Endodermal cell (in vitro differentiated cells): ENCODE data around the gene DRD3. TPM values are rescaled to one million over a fixed set of nuclear protein-coding genes. Genes with fewer than 3 reads are reported as not detected.
A peak's percentile ranks its signal among the peaks of the same experiment; 100 is the strongest.

Experiments used
- DNase-seq: peaks from one replicate; pipeline ENCODE4 v3.0.0-alpha.2; 2017
- H3K27ac ChIP-seq: 2 replicates; pipeline ENCODE4 v1.5.1; 2013; ENCODE audit warnings: mild to moderate bottlenecking, low read depth, low read length, moderate library complexity
- H3K27me3 ChIP-seq: 2 replicates; pipeline ENCODE4 v1.6.1; 2013; ENCODE audit warnings: mild to moderate bottlenecking, low read length, moderate library complexity; ENCODE audit not compliant: insufficient read depth, control insufficient read depth, poor library complexity, severe bottlenecking
- H3K36me3 ChIP-seq: 2 replicates; pipeline ENCODE4 v1.7.0; 2013; ENCODE audit warnings: mild to moderate bottlenecking, low read length, moderate library complexity; ENCODE audit not compliant: control insufficient read depth, insufficient read depth
- H3K4me1 ChIP-seq: one replicate; pipeline ENCODE4 v1.7.0; 2013; ENCODE audit warnings: low read length; ENCODE audit not compliant: control insufficient read depth, insufficient read depth
- H3K4me3 ChIP-seq: 2 replicates; pipeline ENCODE4 v1.5.1; 2013; ENCODE audit warnings: mild to moderate bottlenecking, low read length, moderate library complexity
- H3K9ac ChIP-seq: 2 replicates; pipeline ENCODE4 v1.6.1; 2013; ENCODE audit warnings: mild to moderate bottlenecking, low read length, moderate library complexity; ENCODE audit not compliant: poor library complexity, severe bottlenecking; ENCODE audit errors: extremely low read depth
- H3K9me3 ChIP-seq: 2 replicates; pipeline ENCODE4 v1.6.1; 2013; ENCODE audit warnings: mild to moderate bottlenecking, low read length, moderate library complexity; ENCODE audit not compliant: control insufficient read depth
- H3K27ac Mint-ChIP-seq: 2 replicates; pipeline ENCODE4 v1.8.0; 2020; ENCODE audit warnings: mixed read lengths
- H3K27me3 Mint-ChIP-seq: 2 replicates; pipeline ENCODE4 v1.8.0; 2021; ENCODE audit warnings: mild to moderate bottlenecking, mixed read lengths; ENCODE audit not compliant: insufficient read depth
- H3K36me3 Mint-ChIP-seq: 2 replicates; pipeline ENCODE4 v1.8.0; 2020; ENCODE audit warnings: low read depth, mixed read lengths
- H3K4me1 Mint-ChIP-seq: 2 replicates; pipeline ENCODE4 v1.8.0; 2020; ENCODE audit warnings: mixed read lengths
- H3K4me3 Mint-ChIP-seq: 2 replicates; pipeline ENCODE4 v1.8.0; 2020; ENCODE audit warnings: mild to moderate bottlenecking, moderate library complexity, mixed read lengths
- H3K9me3 Mint-ChIP-seq: 2 replicates; pipeline ENCODE4 v1.8.0; 2020; ENCODE audit warnings: mild to moderate bottlenecking, mixed read lengths
- CTCF ChIP-seq: fragments of 200-600 bp; sonication (generic); conservative IDR thresholded peaks from 2 replicates; pipeline ENCODE4 v1.5.0; 2021; ENCODE audit warnings: antibody characterized with exemption, mild to moderate bottlenecking
- WGBS, 2 experiments: methylation state at CpG; one replicate each; pipeline versions ENCODE4 v1.1.5 to v1.1.7; 2013; ENCODE audit warnings: missing lambda C conversion rate in 2 of 2, mixed read lengths in 1 of 2; ENCODE audit not compliant: insufficient coverage in 1 of 2, insufficient read length in 1 of 2; 5-methylcytosine and 5-hydroxymethylcytosine counted together
- total RNA-seq, 2 donors: library from RNA; stranded (reverse); fragmentation: NEBNext Ultra II Directional in 1 of 2; extraction: Animal tissue kit (Norgen Biotek cat#: 25700) in 1 of 2; gene quantifications; 2 replicates in 1 of 2; 3 replicates in 1 of 2; pipeline ENCODE4 v1.2.1, GENCODE V29; 2021

The DRD3 gene
- total RNA-seq, 2 donors from 2014 or later: not detected

GRCh38 chr3:114217266-114217665 lies 38.4 kb upstream of the DRD3 start:
- no peak for DNase-seq
- Histone ChIP-seq H3K4me1 (peaks cover 7% of the 10 kb centered on the region), H3K27me3 (no peaks in the 10 kb centered on the region), H3K9ac (no peak overlapping the region), H3K9me3 (no peaks in the 10 kb centered on the region), H3K36me3 (no peaks in the 10 kb centered on the region), H3K4me3 (no peak overlapping the region), H3K27ac (no peak overlapping the region)
- Mint-ChIP-seq H3K4me1 (peaks cover 8% of the 10 kb centered on the region), H3K27me3 (no peaks in the 10 kb centered on the region), H3K4me3 (no peak overlapping the region), H3K36me3 (no peaks in the 10 kb centered on the region), H3K9me3 (no peaks in the 10 kb centered on the region), H3K27ac (no peak overlapping the region)
- no peak for TF ChIP-seq CTCF

- Mint-ChIP-seq H3K27ac (no peak overlapping the region), H3K4me1 (peaks cover 8% of the 10 kb centered on the region), H3K36me3 (no peaks in the 10 kb centered on the region), H3K9me3 (no peaks in the 10 kb centered on the region), H3K4me3 (no peak overlapping the region), H3K27me3 (no peaks in the 10 kb centered on the region)
- no peak for TF ChIP-seq CTCF
- Histone ChIP-seq H3K9me3 (no peaks in the 10 kb centered on the region), H3K4me1 (peaks cover 7% of the 10 kb centered on the region), H3K27ac (no peak overlapping the region), H3K4me3 (no peak overlapping the region), H3K36me3 (no peaks in the 10 kb centered on the region), H3K9ac (no peak overlapping the region), H3K27me3 (no peaks in the 10 kb centered on the region)
- DNase-seq: no peak
- WGBS, 2 experiments: 94 to 100% methylated on average over 4 to 5 of the region's 5 CpGs
Measured at GRCh38 chr3:114216186-114216970, 37.5 kb upstream of the DRD3 start.

- H3K27me3 ChIP-seq: no peaks in the 10 kb centered on the region
- DNase-seq: peak; percentile 41
- H3K36me3 ChIP-seq: no peaks in the 10 kb centered on the region
- Mint-ChIP-seq H3K4me1 (peaks cover 8% of the 10 kb centered on the region), H3K9me3 (no peaks in the 10 kb centered on the region), H3K36me3 (no peaks in the 10 kb centered on the region), H3K27ac (no peak overlapping the region), H3K27me3 (no peaks in the 10 kb centered on the region), H3K4me3 (no peak overlapping the region)
- TF ChIP-seq CTCF: no peak
- H3K27ac ChIP-seq: no peak overlapping the region
- H3K9me3 ChIP-seq: no peaks in the 10 kb centered on the region
- WGBS, 2 experiments: 68 to 76% methylated on average over 4 to 6 of the region's 6 CpGs
- peaks cover 7% of the 10 kb centered on the region for H3K4me1 ChIP-seq
- H3K4me3 ChIP-seq: no peak overlapping the region
- H3K9ac ChIP-seq: no peak overlapping the region
Measured at GRCh38 chr3:114214542-114215341, 35.9 kb upstream of the DRD3 start.
